Right ventricle myocardium inferior (tissue), 1 donor: ENCODE data around the gene AP2A1. TPM values are rescaled to one million over a fixed set of nuclear protein-coding genes. Genes with fewer than 3 reads are reported as not detected.
A peak's percentile ranks its signal among the peaks of the same experiment; 100 is the strongest.

ENCODE experiments used
- ATAC-seq: fragments of 200-7000 bp; cut with Tn5 transposase; one replicate; pipeline ENCODE4 v1.9.1; 2020; ENCODE audit warnings: mild to moderate bottlenecking, moderate library complexity
- DNase-seq: peaks from one replicate; pipeline ENCODE4 v3.0.0; 2021; ENCODE audit errors: missing footprints
- intact Hi-C: fragments of 100-400 bp; cut with DNase I; formaldehyde crosslinking; loops from one replicate; pipeline ENCODE4 v1.11.0; 2022
- total RNA-seq: library from RNA; stranded (reverse); fragmentation: NEBNext Ultra II Directional; extraction: Animal tissue kit (Norgen Biotek cat#: 25700); gene quantifications from one replicate; pipeline ENCODE4 v1.2.1, GENCODE V29; 2021
- donor health status: DM: no; HTN: yes; CAD: no; lungs with severe emphysema.

Gene AP2A1
- total RNA-seq, 1 donor from 2014 or later, result 76.4 TPM

DNA sequence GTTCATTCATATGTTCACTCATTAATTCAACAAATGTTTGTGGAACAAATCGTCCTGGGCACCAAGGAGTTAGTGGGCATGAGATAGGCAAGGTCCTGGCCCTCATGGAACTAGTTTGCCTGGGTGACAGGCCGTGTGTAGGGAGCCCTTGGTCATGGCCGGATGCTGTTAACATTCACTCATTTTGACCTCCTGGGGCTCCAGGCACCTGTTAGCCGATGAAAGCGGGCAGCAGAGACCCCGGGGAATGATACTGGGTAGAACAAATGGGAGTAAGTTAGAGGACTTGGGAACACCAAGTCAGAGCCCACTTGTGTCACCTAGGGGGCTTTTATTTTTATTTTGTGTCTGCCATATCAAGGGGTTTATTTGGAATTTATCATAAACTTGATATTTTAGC, 57.9 kb downstream of the AP2A1 start:
- no peak for DNase-seq
- intact Hi-C loops, result loop anchor here (2.0 kb wide), 1 partner anchor 14 kb away; no protein-coding TSS in a partner anchor
- ATAC-seq, result no peak

DNA sequence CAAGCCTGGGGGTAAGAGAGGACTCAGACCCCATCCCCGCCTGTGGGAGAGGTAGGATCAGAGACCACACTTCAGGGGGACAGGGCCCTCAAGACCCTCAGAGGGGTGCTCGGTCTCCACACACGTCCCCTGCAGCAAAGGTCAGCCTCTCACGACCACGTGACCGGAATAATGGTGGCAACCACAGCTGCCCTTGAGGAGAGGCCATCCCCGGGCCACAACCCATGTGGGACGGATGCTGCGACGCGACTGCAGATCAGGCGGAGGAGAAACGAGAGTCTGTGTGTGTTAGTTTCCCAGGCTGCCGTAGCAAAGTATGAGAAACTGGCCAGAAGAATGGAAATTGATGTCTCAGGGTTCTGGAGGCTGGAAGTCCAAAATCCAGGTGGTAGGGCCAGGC, 60.2 kb downstream of the AP2A1 start:
- ATAC-seq (no peak), DNase-seq (no peak)
- intact Hi-C loops, result no loop called here

DNA sequence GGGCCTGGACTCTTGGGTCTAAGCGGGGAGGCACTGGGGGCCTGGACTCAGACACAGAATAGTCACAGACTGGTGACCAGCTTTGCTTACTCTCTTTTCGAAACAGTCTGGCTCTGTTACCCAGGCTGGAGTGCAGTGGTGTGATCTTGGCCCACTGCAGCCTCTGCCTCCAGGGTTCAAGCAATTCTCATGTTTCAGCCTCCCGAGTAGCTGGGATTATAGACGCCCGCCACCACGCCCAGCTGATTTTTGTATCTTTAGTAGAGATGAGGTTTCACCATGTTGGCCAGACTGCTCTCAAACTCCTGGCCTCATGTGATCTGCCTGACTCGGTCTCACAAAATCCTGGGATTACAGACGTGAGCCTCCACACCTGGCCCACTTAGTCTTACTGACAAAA, 62.4 kb downstream of the AP2A1 start:
- ATAC-seq, result no peak
- intact Hi-C loops, result no loop called here
- DNase-seq, result no peak

DNA sequence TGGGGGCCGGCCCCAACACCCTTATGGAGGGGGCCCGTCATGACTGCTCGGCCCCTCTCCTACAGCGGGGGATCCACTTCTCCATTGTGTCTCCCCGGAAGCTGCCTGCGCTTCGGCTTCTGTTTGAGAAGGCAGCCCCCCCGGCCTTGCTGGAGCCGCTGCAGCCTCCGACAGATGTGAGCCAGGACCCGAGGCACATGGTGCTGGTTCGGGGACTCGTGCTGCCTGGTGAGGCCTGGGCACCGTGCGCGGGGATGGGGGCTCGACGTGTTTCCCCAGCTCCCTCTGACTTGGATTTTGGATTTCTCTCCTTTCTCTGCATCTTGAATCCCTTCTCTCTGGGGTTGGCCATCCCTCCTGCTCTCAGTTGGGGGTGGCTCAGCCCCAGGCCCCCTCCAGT, 62.9 kb downstream of the AP2A1 start:
- no peak for DNase-seq
- no peak for ATAC-seq
- intact Hi-C loops, result no loop called here

DNA sequence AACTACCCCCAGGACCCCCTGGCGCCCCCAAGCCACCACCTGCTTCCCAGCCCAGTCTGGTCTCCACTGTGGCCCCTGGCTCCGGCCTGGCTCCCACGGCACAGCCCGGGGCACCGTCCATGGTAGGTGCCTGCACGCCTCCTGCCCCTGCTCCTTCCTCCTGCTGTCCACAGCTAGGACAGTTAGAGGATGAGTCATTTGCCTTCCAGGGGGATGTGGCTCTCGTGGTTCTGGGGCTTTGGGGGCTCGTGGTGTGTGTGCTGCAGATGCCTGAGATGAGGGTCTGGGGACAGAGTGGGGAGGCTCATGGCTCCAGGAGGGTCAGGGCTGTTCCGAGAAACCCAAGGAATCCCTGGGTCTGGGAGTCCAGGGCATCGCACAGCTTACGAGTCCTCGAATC, 64.0 kb downstream of the AP2A1 start:
- intact Hi-C loops, result no loop called here
- DNase-seq, result no peak

DNA sequence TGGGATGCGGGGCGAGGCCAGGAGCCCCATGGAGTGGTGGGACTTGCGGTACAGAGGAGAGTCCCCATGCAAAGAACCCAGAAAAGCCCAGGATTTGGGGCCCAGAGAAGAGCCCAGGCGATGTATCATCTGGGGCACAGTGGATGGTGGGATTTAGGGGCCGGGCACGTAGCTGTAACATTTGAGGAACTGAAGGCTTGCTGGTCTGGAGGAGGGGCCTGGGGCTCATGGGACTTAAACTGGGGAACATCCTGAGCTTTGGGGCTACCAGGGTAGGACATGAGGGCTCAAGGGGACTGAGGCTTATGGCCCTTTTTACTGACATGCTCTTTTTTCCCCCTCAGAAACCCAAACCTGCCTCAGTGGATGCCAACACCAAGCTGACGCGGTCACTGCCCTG, 64.8 kb downstream of the AP2A1 start:
- no peak for ATAC-seq
- intact Hi-C loops, result no loop called here

More for the DNA sequence above, 64.0 kb downstream of the AP2A1 start:
- no peak for ATAC-seq

DNA sequence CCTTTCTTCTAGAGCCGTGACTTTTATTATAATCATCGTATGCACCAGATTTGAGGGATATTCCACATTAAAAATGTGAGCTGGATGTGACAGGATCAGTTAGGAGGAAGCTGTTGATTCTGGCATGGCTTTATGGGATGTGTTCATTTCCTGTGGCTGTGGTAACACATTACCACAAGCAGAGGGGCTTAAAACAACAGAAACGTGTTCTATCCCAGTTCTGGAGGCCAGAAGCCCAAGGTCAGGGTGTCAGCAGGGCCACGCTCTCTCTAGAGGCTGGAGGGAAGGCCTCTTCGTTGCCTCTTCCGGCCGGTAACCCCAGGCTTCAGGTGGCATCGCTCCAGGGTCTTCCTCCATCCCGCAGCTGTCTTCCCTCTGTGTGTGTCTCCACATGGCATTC, 65.8 kb downstream of the AP2A1 start:
- DNase-seq, result no peak
- no peak for ATAC-seq
- intact Hi-C loops, result no loop called here

More for the DNA sequence above, 64.8 kb downstream of the AP2A1 start:
- no peak for DNase-seq

DNA sequence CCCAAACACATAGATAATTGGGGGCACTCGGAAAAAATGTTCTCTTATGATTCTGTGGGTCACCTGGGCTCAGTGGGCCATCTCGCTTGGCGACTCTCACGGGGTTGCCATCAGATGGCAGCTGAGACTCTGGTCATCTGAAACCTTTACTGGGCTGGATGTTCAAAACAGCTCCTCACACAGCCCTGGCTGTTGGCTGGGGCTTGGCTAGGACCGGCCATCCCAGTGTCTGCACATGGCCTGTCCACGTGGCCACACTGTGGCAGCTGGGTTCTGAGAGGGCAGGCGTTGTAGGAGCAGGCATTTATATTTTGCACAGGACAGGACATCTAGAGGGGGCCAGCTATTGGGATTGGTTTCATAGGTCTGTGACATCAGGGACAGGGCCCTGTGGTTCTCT, 66.8 kb downstream of the AP2A1 start:
- intact Hi-C loops, result no loop called here
- no peak for DNase-seq
- no peak for ATAC-seq

DNA sequence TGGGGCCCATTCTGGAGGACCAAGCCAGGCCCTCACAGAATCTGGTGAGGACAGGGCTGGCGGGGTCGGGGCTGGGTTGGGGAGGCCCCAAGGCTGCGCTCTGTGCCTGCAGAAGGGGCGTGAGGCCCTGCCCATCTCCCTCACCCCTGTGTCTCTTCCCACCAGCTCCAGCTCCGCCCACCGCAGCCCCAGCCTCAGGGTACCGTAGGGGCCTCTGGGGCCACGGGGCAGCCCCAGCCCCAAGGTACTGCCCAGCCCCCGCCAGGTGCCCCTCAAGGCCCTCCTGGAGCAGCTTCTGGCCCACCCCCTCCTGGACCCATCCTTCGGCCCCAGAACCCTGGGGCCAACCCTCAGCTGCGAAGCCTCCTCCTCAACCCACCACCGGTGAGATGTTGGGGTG, 68.8 kb downstream of the AP2A1 start:
- ATAC-seq, result no peak
- intact Hi-C loops, result no loop called here
- no peak for DNase-seq

DNA sequence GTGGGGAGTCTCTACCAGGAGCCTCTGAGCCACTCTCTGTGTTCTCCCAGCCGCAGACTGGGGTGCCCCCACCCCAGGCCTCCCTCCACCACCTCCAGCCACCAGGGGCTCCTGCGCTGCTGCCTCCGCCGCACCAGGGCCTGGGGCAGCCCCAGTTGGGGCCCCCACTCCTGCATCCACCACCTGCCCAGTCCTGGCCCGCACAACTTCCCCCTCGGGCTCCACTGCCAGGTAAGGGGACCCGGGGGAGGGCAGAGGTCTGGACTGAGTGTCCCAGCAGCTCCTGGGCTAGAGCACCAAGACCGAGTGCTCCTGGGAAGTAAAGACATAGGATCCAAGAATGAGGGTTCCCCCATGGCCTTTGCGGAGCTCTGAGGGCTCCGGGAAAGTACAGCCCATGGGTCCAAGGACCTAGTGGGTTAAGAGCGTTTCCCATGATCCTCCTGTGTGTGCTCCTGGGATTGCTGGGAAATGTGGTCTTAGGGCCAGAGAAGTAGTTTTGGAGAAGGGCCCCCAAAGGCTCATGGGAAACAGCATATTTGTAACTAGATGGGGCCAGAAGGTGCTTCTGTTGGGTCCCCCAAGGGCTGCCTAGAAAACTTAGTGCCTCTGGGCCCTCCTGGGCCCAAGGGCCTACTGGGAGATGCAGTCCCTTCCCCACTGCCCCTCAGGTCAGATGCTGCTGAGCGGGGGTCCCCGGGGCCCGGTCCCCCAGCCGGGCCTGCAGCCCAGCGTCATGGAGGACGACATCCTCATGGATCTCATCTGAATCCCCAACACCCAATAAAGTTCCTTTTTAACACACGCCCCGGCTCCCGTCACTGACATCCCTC, 69.6 kb downstream of the AP2A1 start:
- ATAC-seq (no peak), DNase-seq (no peak)

DNA sequence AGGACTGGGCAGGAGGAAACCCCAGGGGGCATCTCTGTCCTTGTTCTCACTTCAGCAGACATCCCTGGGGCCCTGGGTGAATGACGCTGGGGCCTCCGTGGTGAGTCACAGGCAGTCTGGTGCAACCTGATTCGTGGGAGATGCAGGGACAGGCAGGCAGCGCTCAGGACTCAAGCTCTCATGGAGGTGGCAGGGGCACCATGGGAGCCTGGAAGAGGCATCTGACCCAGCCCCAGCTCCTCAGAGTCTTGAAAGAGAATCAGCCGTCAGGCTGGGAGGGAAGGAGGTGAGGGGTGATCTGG, 70.2 kb downstream of the AP2A1 start:
- no peak for ATAC-seq
- no peak for DNase-seq
- intact Hi-C loops, result no loop called here

More for the DNA sequence above, 69.6 kb downstream of the AP2A1 start:
- intact Hi-C loops, result no loop called here

DNA sequence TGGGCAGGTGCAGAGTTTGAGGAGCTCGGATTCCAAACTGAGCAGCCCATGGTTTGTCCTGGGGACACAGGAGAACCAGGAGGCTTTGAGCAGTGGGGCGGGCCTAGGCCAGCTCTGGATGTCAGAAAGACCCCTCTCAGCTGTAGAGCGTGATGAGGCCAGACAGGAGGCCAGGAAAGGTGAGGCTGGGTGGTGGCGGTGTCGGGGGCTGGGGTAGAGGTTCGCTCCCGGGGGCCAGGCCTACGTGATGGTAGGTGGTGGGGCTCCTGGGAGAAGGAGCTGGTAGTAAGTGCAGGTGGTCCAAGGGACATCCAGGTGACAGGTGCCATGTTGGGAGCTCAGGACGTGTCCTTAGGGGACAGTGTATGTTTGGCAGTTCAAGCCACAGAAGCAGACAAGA, 70.6 kb downstream of the AP2A1 start:
- intact Hi-C loops, result no loop called here
- ATAC-seq (no peak), DNase-seq (no peak)

DNA sequence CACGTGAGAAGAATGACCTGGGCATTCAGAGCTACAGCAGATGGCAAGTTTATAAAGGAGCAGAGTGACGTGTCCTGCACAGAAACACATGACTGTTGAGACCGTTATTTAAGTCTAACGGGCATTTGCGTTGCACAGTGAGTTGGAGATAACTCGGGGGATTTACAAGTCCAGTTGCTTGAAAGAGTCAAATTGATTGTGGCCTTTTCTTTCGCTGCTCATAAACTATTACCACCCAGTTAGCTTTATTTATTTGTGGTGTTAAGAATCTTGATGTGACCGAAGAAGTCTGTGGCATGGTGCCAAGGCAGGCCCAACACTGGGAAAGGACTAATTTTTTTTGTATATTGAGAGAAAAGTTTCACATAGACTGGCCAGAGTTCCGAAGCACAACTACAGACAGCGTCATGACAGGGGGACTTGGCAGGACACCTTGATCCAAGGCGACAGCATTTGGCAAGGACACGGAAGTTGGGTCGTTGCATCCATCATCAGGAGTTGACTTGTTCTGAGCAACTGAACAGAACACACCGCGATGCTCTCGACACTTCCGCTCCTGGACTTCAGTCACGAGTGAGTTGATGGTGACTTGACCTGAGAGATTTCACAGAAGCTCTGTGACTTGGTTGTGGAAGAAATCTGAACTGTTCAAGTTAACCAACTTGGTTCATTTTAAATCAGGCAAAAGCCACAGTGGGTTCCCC, 72.2 kb downstream of the AP2A1 start:
- DNase-seq, result no peak
- intact Hi-C loops, result loop anchor here (2.0 kb wide), 1 partner anchor 14 kb away; no protein-coding TSS in a partner anchor
- ATAC-seq, result peak; percentile 55

DNA sequence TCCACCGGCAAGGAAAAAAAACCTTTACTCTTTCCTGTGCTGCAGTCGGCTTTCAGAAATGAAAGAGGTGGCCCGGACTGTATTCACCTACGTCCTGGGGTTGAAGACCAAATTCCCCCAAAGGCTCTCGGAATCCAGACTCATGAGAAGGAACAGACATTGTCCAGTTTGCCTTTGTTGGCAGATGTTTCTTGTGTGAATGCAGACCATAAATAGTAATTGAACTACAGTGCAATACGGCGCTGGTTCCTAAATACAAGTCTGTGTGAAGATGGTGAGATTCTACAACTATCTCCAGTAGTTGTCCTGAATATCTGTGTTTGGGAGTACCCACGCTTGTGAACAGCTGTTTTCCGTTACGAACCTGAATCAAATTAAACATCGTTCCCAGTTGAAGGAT, 72.9 kb downstream of the AP2A1 start:
- intact Hi-C loops, result loop anchor here (2.0 kb wide), 1 partner anchor 15 kb away; no protein-coding TSS in a partner anchor
- DNase-seq, result no peak
- ATAC-seq, result no peak

DNA sequence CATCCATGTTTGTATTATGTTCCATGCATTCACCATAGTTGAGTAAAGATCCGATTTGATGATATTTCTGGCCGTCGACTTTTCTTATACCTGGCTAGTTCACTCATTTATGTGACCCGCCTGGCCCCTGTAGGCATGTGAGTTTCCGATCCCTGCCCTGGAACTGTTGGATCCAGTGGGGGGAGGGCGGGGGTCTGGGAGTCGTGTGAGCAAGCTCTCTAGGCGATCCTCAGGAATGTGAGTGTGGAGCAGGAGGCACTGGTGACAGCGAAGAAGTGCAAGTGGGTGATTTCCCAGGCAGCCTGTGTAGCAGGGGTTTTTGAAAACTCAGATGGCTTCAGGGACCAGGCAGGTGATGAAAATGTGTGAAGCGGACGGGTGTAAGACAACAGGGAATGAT, 73.5 kb downstream of the AP2A1 start:
- no peak for DNase-seq
- no peak for ATAC-seq
- intact Hi-C loops, result no loop called here

DNA sequence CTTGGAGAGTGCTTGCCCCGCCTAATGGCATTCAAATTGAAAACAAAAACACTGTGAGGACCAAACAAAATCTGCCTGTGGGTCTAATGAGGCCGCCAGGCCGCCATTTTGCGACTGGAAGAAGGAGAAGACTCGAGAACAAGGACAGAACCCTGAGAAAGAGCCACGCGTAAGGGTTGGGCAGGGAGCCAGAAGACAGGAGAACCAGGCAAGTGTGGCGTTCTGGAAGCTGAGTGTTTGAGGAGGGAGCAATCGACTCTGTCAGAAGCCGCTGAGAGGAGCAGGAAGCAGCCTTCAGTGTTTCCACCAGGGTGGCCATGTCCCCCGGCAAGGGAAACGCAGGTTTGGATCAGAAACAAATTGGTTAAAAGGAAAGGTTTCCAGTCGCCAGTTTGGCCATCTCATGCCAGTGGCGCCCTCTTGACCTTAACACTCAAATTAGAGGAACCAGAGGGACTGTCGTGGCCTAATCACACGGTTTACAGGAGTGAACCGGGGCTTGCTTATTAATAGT, 74.0 kb downstream of the AP2A1 start:
- no peak for ATAC-seq
- intact Hi-C loops, result no loop called here
- DNase-seq, result no peak

DNA sequence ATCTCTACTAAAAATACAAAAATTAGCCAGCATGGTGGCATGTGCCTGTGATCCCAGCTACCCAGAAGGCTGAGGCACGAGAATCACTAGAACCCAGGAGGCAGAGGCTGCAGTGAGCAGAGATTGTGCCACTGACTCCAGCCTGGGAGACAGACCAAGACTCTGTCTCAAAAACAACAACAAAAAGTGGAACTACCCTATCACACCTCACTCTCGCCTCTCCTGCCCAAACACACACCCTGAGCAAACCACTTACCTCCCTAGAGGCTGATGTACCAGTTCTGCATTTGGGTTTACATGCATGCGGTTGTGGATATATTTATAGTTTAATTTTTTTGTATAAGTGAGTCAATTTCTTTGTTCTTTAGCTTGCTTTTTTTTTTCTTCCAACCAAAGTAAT, 76.5 kb downstream of the AP2A1 start:
- no peak for DNase-seq
- ATAC-seq, result no peak
- intact Hi-C loops, result no loop called here

DNA sequence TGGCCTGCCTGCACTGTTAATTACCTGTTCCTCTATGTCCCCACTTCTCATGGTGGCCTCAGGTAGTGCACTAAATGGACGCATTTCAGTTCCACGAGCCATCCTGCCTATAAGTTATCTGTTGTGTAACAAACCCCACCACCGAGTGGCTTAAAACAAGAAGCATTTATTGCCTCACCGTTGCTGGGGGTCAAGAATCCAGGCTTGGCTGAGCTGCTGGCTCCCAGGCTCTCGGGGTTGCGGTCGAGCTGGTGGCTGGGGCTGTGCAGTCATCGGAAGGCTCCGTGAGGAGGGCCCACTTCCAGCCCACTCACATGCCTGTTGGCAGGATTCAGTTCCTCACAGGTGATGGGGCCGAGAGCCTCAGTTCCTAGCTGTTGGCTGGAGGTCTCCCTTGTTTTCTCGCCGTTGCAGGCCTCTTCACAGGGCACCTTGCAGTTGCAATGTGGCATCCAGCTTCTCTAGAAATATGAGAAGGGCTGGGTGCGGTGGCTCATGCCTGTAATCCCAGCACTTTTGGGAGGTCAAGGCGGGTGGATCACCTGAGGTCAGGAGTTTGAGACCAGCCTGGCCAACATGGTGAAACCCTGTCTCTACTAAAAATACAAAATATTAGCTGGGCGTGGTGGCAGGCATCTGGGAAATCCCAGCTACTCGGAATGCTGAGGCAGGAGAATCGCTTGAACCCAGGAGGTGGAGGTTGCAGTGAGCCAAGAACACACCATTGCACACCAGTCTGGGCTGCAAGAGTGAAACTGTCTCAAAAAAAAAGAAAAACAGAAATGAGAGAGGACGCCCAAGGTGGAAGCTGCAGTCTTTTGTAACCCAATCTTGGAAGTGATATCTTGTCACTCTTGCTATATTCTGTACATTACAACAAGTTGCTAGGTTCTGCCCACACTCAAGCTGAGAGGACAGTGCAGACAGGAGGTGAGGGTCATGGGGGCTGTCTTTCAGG, 77.6 kb downstream of the AP2A1 start:
- DNase-seq, result no peak
- intact Hi-C loops, result no loop called here
- ATAC-seq, result no peak

DNA sequence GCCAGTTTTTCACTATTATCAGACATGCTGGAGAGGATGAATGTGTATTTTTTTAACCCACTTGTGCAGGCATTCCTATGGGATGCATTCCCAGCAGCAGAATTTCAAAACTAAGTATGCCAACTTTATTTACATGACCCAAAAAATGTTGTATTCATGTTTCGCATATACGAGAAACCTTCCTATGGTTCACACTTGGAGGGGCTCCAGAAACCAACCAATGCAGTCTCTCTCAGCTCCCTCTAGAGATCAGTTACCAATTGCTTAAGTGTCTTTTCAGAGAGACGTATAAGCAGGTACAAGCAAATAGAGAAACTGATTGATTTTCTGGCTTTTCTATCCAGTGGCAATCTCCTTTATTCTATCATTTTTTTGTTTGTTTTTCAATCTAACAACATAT, 78.6 kb downstream of the AP2A1 start:
- ATAC-seq, result no peak
- intact Hi-C loops, result no loop called here
- no peak for DNase-seq
